22Rv1 (cell line): ENCODE measurements around the gene NAV1.

Experiments
- H3K27ac ChIP-seq: fragments of 450-650 bp; 2 replicates; pipeline ENCODE4 v1.5.1; 2017
- ZFX ChIP-seq: fragments of 450-650 bp; IDR thresholded peaks from 2 replicates; pipeline ENCODE4 v1.6.1; 2017; ENCODE audit warnings: antibody characterized with exemption, borderline replicate concordance
- TF ChIP-seq, protein P1 (sequence below): fragments of 450-650 bp; IDR thresholded peaks from 2 replicates; pipeline ENCODE4 v1.5.1; 2017; ENCODE audit warnings: mild to moderate bottlenecking

The NAV1 gene

DNA sequence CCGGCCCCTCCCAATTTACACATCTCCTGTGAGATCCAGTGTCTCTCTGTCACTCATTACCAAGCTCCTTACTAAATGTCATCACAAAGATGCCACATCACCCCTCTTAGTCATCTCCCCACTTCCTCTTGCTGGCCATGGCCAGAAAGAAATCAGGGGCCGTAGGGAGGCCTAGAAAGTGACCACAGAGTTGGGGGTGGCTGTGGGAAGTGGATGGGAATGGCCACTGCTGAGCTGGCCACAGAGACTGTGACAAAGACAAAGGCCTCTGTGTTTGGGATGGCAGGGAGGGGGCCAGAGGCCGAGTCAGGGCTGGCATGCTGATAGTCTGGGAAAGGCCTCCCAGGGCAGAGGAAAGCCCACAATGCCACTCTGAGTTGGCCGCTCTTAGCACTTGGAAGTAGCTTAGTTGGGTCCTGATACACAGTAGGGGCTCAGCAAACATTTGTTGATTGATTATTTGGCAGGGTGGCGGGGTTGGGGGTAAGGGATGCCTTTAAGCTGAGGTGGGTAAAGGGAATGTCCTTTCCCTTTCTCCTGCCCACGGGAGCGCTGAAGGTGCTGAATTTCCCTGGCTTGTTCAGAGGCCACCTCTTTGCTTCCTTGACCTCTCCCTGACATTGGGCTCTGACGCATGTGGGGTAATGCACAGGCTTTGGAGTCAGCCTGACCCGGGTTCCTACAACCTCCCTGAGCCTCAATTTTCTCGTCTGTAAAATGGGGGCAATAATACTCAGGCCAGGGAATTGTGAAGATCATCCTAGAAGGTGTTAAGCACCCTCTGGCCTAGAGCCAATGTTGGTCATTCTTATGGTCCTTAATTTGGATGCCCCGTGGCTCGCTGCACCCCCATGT, 13.2 kb downstream of the NAV1 start:
- no peak for TF ChIP-seq ZFX
- TF ChIP-seq, protein P1, sequence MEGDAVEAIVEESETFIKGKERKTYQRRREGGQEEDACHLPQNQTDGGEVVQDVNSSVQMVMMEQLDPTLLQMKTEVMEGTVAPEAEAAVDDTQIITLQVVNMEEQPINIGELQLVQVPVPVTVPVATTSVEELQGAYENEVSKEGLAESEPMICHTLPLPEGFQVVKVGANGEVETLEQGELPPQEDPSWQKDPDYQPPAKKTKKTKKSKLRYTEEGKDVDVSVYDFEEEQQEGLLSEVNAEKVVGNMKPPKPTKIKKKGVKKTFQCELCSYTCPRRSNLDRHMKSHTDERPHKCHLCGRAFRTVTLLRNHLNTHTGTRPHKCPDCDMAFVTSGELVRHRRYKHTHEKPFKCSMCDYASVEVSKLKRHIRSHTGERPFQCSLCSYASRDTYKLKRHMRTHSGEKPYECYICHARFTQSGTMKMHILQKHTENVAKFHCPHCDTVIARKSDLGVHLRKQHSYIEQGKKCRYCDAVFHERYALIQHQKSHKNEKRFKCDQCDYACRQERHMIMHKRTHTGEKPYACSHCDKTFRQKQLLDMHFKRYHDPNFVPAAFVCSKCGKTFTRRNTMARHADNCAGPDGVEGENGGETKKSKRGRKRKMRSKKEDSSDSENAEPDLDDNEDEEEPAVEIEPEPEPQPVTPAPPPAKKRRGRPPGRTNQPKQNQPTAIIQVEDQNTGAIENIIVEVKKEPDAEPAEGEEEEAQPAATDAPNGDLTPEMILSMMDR, result no peak
- no peak overlapping the region for H3K27ac ChIP-seq

DNA sequence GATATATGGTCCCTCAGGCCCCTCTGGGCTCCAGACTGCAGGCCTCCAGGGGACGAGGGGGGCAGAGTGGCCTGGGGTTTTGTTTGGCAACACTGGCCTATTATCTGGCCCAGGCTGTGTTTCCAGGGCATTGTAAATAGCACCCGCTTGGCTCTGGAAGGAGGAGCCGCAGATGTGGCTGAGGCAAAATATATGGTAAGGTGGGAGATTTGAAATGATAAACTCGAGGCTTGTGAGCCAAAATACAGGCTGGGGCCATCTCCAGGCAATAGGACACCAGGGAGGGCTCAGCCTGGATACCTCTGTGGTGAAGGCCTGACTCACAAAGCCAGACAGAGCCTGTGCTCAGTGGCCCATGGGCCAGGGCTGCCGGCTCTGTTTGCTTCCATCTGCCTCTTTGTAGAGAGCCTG, 14.0 kb downstream of the NAV1 start:
- TF ChIP-seq ZFX, result no peak
- TF ChIP-seq, protein P1, result no peak
- no peak overlapping the region for H3K27ac ChIP-seq

DNA sequence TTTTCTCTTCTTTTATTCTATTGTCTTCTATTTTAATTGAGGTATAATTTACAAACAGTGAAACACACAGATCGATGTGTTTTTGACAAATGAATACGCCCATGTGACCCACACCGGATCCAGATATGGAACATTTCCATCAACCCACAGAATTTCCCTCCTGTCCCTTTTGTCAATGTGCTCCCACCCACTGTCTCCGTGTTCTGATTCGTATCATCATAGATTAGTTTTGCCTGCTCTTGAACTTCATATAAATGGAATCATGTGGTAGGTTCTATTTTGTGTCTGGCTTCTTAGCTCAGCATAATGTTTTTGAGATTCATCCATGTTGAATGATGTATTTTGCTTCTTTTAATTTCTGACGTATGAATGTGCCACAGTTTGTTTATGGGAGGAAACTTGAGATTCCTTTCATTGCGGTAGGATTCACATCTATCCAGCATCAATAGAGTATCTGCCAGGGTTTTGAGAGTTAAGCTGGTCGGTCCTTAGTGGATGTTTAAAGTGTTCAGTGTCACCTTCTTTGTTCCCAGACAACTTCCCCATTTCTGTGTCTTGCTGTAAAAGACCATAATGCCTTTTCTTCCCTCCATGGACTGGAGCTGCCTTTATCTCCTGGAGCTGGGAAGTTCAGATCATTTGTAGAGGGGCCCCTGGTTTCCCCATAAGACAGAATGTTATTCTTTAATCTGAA, 14.7 kb downstream of the NAV1 start:
- H3K27ac ChIP-seq, result no peak overlapping the region
- TF ChIP-seq, protein P1, result no peak
- no peak for TF ChIP-seq ZFX

DNA sequence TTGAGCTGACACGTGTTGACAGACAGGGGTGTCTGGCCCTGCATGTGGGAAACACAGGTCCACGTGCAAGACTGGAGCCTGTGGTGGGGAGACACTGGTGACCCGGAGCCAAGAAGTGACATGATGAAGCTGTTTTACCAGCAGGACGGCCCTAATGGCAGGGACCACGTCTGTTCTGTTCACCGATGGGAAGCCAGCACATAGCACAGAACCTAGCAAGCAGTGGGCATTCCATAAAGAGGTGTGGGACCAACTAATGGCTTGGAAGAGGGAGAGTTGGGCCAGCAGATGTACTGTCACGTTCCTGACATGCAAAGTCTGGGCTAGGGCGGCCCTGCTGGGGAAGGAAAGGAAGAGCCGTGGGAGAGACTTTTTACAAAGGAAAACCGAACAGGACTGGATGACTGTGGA, 15.3 kb downstream of the NAV1 start:
- TF ChIP-seq, protein P1, result no peak
- no peak for TF ChIP-seq ZFX
- H3K27ac ChIP-seq, result no peak overlapping the region

DNA sequence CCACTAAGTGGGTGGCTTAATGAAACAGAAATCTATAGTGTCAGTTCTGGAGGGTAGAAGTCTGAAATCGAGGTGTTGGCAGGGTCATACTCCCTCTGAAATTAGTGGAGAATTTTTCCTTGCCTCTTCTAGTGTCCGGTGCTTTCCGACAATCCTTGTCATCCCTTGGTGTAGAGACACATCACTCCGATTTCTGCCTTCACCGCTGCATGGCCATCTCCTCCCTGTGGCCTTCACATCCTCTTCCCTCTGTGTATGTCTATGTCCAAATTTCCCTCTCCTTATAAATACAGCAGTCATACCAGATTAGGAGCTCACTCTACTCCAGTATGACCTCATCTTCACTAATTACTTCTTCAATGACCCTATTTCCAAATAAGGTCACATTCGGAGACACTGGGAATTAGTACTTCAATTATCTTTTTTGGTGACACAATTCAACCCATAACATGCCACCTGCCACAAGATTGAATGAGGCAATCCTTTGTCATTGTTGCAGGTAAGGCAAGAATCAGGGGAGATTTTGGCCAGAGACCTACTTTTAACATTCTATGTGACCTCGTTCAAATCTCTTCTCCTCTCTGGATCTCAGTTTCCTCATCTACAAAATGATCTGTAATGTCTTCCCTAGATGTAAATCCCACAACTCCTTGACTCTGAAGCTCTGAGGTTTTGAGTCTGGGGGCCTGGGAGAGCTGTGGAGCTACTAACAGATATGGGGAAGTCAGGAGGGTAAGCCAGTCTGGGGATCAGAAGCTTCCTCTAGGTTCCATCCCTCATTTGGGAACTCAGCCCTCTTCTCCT, 16.1 kb downstream of the NAV1 start:
- H3K27ac ChIP-seq, result no peak overlapping the region

GRCh38 chr1:201555593-201555945, 16.6 kb downstream of the NAV1 start:
- H3K27ac ChIP-seq, result no peak overlapping the region
- TF ChIP-seq ZFX, result no peak
- TF ChIP-seq, protein P1, result no peak

More for the DNA sequence above, 16.1 kb downstream of the NAV1 start:
- TF ChIP-seq, protein P1, result no peak
- no peak for TF ChIP-seq ZFX
